SKM-1 treated with dmso at 0.1 percent for 144 hours (cell line): ENCODE results near the gene PPM1A.

ENCODE experiments used
- DNase-seq: peaks from one replicate; lab custom pipeline; 2025; ENCODE audit not compliant: unreplicated experiment; lab: John Stamatoyannopoulos, UW

The PPM1A gene

GRCh38 chr14:60226298-60226697 is 22.7 kb upstream of the PPM1A start:
- peak; percentile 31 for DNase-seq

GRCh38 chr14:60227291-60227690 is 21.7 kb upstream of the PPM1A start:
- no peak for DNase-seq

- DNase-seq, result no peak
These were observed 19.4 kb upstream of the PPM1A start for GRCh38 chr14:60229614-60230013.

GRCh38 chr14:60232185-60232584 is 16.8 kb upstream of the PPM1A start:
- no peak for DNase-seq

GRCh38 chr14:60233251-60233650 is 15.8 kb upstream of the PPM1A start:
- no peak for DNase-seq

GRCh38 chr14:60233891-60234290 is 15.1 kb upstream of the PPM1A start:
- no peak for DNase-seq

- no peak for DNase-seq
These were observed 13.6 kb upstream of the PPM1A start for GRCh38 chr14:60235440-60235839.

GRCh38 chr14:60238955-60239354 is 10.1 kb upstream of the PPM1A start:
- DNase-seq, result no peak

GRCh38 chr14:60240139-60240856 is 8.7 kb upstream of the PPM1A start:
- DNase-seq, result no peak

GRCh38 chr14:60241091-60241490 is 7.9 kb upstream of the PPM1A start:
- no peak for DNase-seq

- peak; percentile 65 for DNase-seq
These were observed 6.6 kb upstream of the PPM1A start for GRCh38 chr14:60242429-60242828.

GRCh38 chr14:60245380-60246177 is 3.4 kb upstream of the PPM1A start:
- no peak for DNase-seq

- DNase-seq, result no peak
These were observed 876 bp upstream of the PPM1A start for GRCh38 chr14:60247994-60248696.

- no peak for DNase-seq
These were observed 568 bp downstream of the PPM1A start for GRCh38 chr14:60249321-60250256.

- no peak for DNase-seq
These were observed 1.4 kb downstream of the PPM1A start for GRCh38 chr14:60250257-60251035.

- DNase-seq, result no peak
These were observed 2.9 kb downstream of the PPM1A start for GRCh38 chr14:60251877-60252276.

- DNase-seq, result no peak
These were observed 3.6 kb downstream of the PPM1A start for GRCh38 chr14:60252630-60253029.

GRCh38 chr14:60253649-60254048 is 4.6 kb downstream of the PPM1A start:
- no peak for DNase-seq

- DNase-seq, result no peak
These were observed 5.2 kb downstream of the PPM1A start for GRCh38 chr14:60254176-60254575.

- DNase-seq, result no peak
These were observed 8.8 kb downstream of the PPM1A start for GRCh38 chr14:60257865-60258264.
